Mammary epithelial cell (primary cell): ENCODE results near the gene TACC2.
A peak's percentile ranks its signal among the peaks of the same experiment; 100 is the strongest.

Experiments used
- EZH2 ChIP-seq: IDR thresholded peaks from 2 replicates; pipeline ENCODE4 v1.6.1; 2012; ENCODE audit warnings: low read length, inconsistent platforms, borderline replicate concordance
- TF ChIP-seq, protein P1 (sequence below), 2 donors: IDR thresholded peaks in 1 of 2; conservative IDR thresholded peaks in 1 of 2; 2 replicates each; pipeline ENCODE4 v1.5.1; 2011 to 2012; ENCODE audit warnings: inconsistent platforms in 2 of 2, low read length in 2 of 2, mild to moderate bottlenecking in 2 of 2, control low read depth in 1 of 2, low read depth in 1 of 2; ENCODE audit not compliant: insufficient read depth in 1 of 2; ENCODE audit errors: extremely low read depth in 1 of 2

DNA sequence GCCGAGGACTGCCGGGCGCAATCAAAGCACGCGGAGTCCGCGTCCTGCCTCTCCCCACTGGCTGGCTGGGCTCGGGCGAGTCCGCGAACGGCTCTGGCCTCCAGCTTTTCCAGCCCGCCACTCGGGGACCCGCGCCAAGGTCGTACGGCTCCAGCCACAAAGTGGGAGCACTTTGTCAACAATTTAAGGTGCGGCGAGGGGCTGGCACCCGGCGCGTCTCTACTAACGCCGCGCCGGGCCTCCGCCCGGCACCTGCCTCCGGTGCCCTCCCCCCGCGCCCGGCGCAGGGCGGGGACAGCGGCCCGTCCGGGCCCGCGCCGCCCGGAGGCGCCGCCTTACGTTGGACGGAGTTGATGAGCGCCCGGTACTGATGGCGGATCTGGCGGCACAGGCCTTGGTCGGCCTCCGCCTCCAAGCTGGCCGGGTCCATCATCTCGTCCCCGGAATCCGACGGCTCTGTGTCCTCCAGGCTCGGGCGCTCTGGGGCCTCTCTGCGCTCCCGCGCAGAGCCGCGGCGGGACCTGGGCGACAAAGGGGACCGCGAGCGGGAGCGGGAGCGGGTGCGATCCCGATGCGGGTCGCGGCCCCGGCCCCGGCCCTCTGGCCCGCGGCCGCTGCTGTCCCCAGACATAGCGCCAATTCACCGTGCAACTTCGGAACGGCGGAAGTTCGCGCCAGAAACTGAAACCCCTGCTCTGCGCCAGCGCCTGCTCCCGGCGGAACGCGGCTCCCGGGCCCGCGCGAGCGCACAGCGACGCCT is 14.2 kb upstream of the TACC2 start, which contains the start of gene NSMCE4A:
- TF ChIP-seq, protein P1, sequence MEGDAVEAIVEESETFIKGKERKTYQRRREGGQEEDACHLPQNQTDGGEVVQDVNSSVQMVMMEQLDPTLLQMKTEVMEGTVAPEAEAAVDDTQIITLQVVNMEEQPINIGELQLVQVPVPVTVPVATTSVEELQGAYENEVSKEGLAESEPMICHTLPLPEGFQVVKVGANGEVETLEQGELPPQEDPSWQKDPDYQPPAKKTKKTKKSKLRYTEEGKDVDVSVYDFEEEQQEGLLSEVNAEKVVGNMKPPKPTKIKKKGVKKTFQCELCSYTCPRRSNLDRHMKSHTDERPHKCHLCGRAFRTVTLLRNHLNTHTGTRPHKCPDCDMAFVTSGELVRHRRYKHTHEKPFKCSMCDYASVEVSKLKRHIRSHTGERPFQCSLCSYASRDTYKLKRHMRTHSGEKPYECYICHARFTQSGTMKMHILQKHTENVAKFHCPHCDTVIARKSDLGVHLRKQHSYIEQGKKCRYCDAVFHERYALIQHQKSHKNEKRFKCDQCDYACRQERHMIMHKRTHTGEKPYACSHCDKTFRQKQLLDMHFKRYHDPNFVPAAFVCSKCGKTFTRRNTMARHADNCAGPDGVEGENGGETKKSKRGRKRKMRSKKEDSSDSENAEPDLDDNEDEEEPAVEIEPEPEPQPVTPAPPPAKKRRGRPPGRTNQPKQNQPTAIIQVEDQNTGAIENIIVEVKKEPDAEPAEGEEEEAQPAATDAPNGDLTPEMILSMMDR (conservative IDR thresholded peaks at IDR 0.05 in 1 of 2, IDR thresholded peaks at IDR 0.05 in 1 of 2; ENCODE audit: extremely low read depth in 1 of 2, insufficient read depth in 1 of 2, low read depth in 1 of 2, low read length in 2 of 2), result peak; percentile 47 to 64
- TF ChIP-seq EZH2, result no peak
